Stomach (tissue), 4 donors: ENCODE results near the gene STAM2.

Source experiments
- CTCF ChIP-seq, 7 experiments: fragments of 450-650 bp in 4 of 7; fragments of 200-600 bp in 3 of 7; sonication (generic) in 3 of 7; IDR thresholded peaks; one replicate each; pipeline ENCODE4 v1.5.1; 2016 to 2019; ENCODE audit warnings: antibody characterized with exemption in 7 of 7, control low read depth in 2 of 7, mild to moderate bottlenecking in 1 of 7
- POLR2A ChIP-seq, 4 donors: fragments of 450-650 bp; IDR thresholded peaks; one replicate each; pipeline ENCODE4 v1.6.1; 2016; ENCODE audit warnings: antibody characterized with exemption in 4 of 4, control low read depth in 2 of 4, mild to moderate bottlenecking in 1 of 4, moderate library complexity in 1 of 4

- TF ChIP-seq CTCF (IDR thresholded peaks at IDR 0.05) = no peak
- no peak for TF ChIP-seq POLR2A (IDR thresholded peaks at IDR 0.05)
Observed at GRCh38 chr2:152075461-152076050, 100.0 kb downstream of the STAM2 start.
